HG03060 (cell line): Measurements from ENCODE around the gene NAV2.

Source experiments
- ATAC-seq: cut with Tn5 transposase; IDR thresholded peaks from one replicate; pipeline ENCODE4 v1.9.1; 2021; ENCODE audit warnings: low read depth, moderate number of reproducible peaks; ENCODE audit not compliant: unreplicated experiment

NAV2 gene

GRCh38 chr11:19933801-19934488 lies 221.3 kb downstream of the NAV2 start:
- no peak for ATAC-seq

GRCh38 chr11:19934828-19935259 lies 222.2 kb downstream of the NAV2 start:
- ATAC-seq = no peak

GRCh38 chr11:19935507-19935906 lies 222.9 kb downstream of the NAV2 start:
- ATAC-seq = no peak

GRCh38 chr11:19936461-19936860 lies 223.8 kb downstream of the NAV2 start:
- no peak for ATAC-seq

GRCh38 chr11:19938169-19938856 lies 225.7 kb downstream of the NAV2 start:
- no peak for ATAC-seq

- no peak for ATAC-seq
Observed at GRCh38 chr11:19938866-19939265, 226.2 kb downstream of the NAV2 start.

- ATAC-seq = no peak
Observed at GRCh38 chr11:19939415-19939929, 226.8 kb downstream of the NAV2 start.

- ATAC-seq = no peak
Observed at GRCh38 chr11:19940831-19941230, 228.2 kb downstream of the NAV2 start.

GRCh38 chr11:19946681-19947080 lies 234.0 kb downstream of the NAV2 start:
- no peak for ATAC-seq

- ATAC-seq = no peak
Observed at GRCh38 chr11:19947537-19948114, 235.0 kb downstream of the NAV2 start.

- ATAC-seq = no peak
Observed at GRCh38 chr11:19949606-19950005, 237.0 kb downstream of the NAV2 start.

GRCh38 chr11:19951558-19952115 lies 239.0 kb downstream of the NAV2 start:
- peak; percentile 85 for ATAC-seq

GRCh38 chr11:19952116-19952605 lies 239.5 kb downstream of the NAV2 start:
- ATAC-seq = no peak

GRCh38 chr11:19952911-19953310 lies 240.3 kb downstream of the NAV2 start:
- no peak for ATAC-seq

- no peak for ATAC-seq
Observed at GRCh38 chr11:19953336-19953735, 240.7 kb downstream of the NAV2 start.

- no peak for ATAC-seq
Observed at GRCh38 chr11:19953909-19954308, 241.3 kb downstream of the NAV2 start.

- ATAC-seq = no peak
Observed at GRCh38 chr11:19954899-19955298, 242.3 kb downstream of the NAV2 start.

GRCh38 chr11:19955660-19956059 lies 243.0 kb downstream of the NAV2 start:
- no peak for ATAC-seq

- no peak for ATAC-seq
Observed at GRCh38 chr11:19956228-19956627, 243.6 kb downstream of the NAV2 start.

GRCh38 chr11:19957294-19957943 lies 244.8 kb downstream of the NAV2 start:
- no peak for ATAC-seq

- no peak for ATAC-seq
Observed at GRCh38 chr11:19958204-19958603, 245.6 kb downstream of the NAV2 start.
